CD4-positive, alpha-beta T cell treated with Interleukin-17A for 4 hours (primary cell): ENCODE measurements around the gene LAPTM4A.
"Not testable (repeated sequence)": the region's sequence is repeated elsewhere in the genome, so short reads cannot be mapped to it uniquely, and the experiment has no call there.

Source experiments
- DNase-seq: peaks from one replicate; pipeline ENCODE4 v3.0.0-alpha.2; 2020; ENCODE audit warnings: mixed read lengths

Gene LAPTM4A

GRCh38 chr2:20074901-20075300 is 23.5 kb upstream of the LAPTM4A start:
- no peak for DNase-seq

GRCh38 chr2:20074046-20074648 is 22.7 kb upstream of the LAPTM4A start:
- not testable (repeated sequence) for DNase-seq

GRCh38 chr2:20073460-20073859 is 22.0 kb upstream of the LAPTM4A start:
- DNase-seq = no peak

- DNase-seq = no peak
Measured at GRCh38 chr2:20072436-20073158, 21.2 kb upstream of the LAPTM4A start.

GRCh38 chr2:20071397-20072383 is 20.3 kb upstream of the LAPTM4A start:
- no peak for DNase-seq

- DNase-seq = no peak
Measured at GRCh38 chr2:20069756-20070155, 18.3 kb upstream of the LAPTM4A start.

GRCh38 chr2:20067992-20068584 is 16.7 kb upstream of the LAPTM4A start:
- DNase-seq = no peak

- no peak for DNase-seq
Measured at GRCh38 chr2:20065885-20066602, 14.6 kb upstream of the LAPTM4A start.

GRCh38 chr2:20064841-20065240 is 13.4 kb upstream of the LAPTM4A start:
- DNase-seq = no peak

- no peak for DNase-seq
Measured at GRCh38 chr2:20064421-20064820, 13.0 kb upstream of the LAPTM4A start.

- DNase-seq = no peak
Measured at GRCh38 chr2:20062615-20063545, 11.5 kb upstream of the LAPTM4A start.

- DNase-seq = no peak
Measured at GRCh38 chr2:20061940-20062339, 10.5 kb upstream of the LAPTM4A start.

- no peak for DNase-seq
Measured at GRCh38 chr2:20061476-20061875, 10.0 kb upstream of the LAPTM4A start.

GRCh38 chr2:20060106-20060505 is 8.7 kb upstream of the LAPTM4A start:
- DNase-seq = no peak

- no peak for DNase-seq
Measured at GRCh38 chr2:20057268-20057667, 5.8 kb upstream of the LAPTM4A start.

- DNase-seq = no peak
Measured at GRCh38 chr2:20054931-20055330, 3.5 kb upstream of the LAPTM4A start.

- DNase-seq = no peak
Measured at GRCh38 chr2:20054119-20054518, 2.7 kb upstream of the LAPTM4A start.

- DNase-seq = no peak
Measured at GRCh38 chr2:20052861-20053281, 1.4 kb upstream of the LAPTM4A start.

GRCh38 chr2:20052229-20052851 is 912 bp upstream of the LAPTM4A start:
- DNase-seq = no peak

GRCh38 chr2:20050646-20051531 is 539 bp downstream of the LAPTM4A start:
- DNase-seq = peak; percentile 32
